MM.1S (cell line): Measurements from ENCODE around the gene ZNF576.

Experiments used
- DNase-seq: peaks from one replicate; pipeline ENCODE4 v3.0.0-alpha.2; 2015
- H2AFZ ChIP-seq: fragments of 300-600 bp; sonication (generic); 2 replicates; pipeline ENCODE4 v1.6.0; 2016; ENCODE audit warnings: antibody characterized with exemption, low read length
- H3F3A ChIP-seq: fragments of 300-600 bp; sonication (generic); 2 replicates; pipeline ENCODE4 v1.6.1; 2016; ENCODE audit warnings: mild to moderate bottlenecking, antibody characterized with exemption, low read length, moderate library complexity, mixed read lengths; ENCODE audit not compliant: insufficient read depth
- H3K27ac ChIP-seq: fragments of 300-600 bp; sonication (generic); 2 replicates; pipeline ENCODE4 v1.5.1; 2016; ENCODE audit warnings: mild to moderate bottlenecking, low read length
- H3K27me3 ChIP-seq: fragments of 300-600 bp; sonication (generic); replicated peaks from 2 replicates; pipeline ENCODE4 v1.6.0; 2016; ENCODE audit warnings: low read length; ENCODE audit not compliant: insufficient read depth
- H3K36me3 ChIP-seq: fragments of 300-600 bp; sonication (generic); replicated peaks from 2 replicates; pipeline ENCODE4 v1.6.1; 2016; ENCODE audit warnings: mild to moderate bottlenecking, low read length, mixed read lengths; ENCODE audit not compliant: insufficient read depth
- H3K4me1 ChIP-seq: fragments of 300-600 bp; sonication (generic); 2 replicates; pipeline ENCODE4 v1.6.1; 2016; ENCODE audit warnings: low read length, mixed read lengths
- H3K4me2 ChIP-seq: fragments of 300-600 bp; sonication (generic); 2 replicates; pipeline ENCODE4 v1.6.0; 2016; ENCODE audit warnings: low read depth, low read length
- H3K4me3 ChIP-seq: fragments of 300-600 bp; sonication (generic); 2 replicates; pipeline ENCODE4 v1.5.1; 2016; ENCODE audit warnings: low read length, mixed read lengths
- H3K79me2 ChIP-seq: fragments of 300-600 bp; sonication (generic); 2 replicates; pipeline ENCODE4 v1.6.1; 2016; ENCODE audit warnings: mixed run types, low read length, mixed read lengths
- H3K9ac ChIP-seq: fragments of 300-600 bp; sonication (generic); 2 replicates; pipeline ENCODE4 v1.6.1; 2016; ENCODE audit warnings: low read length, mixed read lengths
- H3K9me2 ChIP-seq: fragments of 300-600 bp; sonication (generic); replicated peaks from 2 replicates; pipeline ENCODE4 v1.6.1; 2016; ENCODE audit warnings: mild to moderate bottlenecking, low read length, mixed read lengths; ENCODE audit not compliant: insufficient read depth
- H3K9me3 ChIP-seq: fragments of 300-600 bp; sonication (generic); replicated peaks from 2 replicates; pipeline ENCODE4 v1.6.1; 2016; ENCODE audit warnings: mild to moderate bottlenecking, low read length, mixed read lengths; ENCODE audit not compliant: insufficient read depth
- H4K20me1 ChIP-seq: fragments of 300-600 bp; sonication (generic); 2 replicates; pipeline ENCODE4 v1.6.1; 2016; ENCODE audit warnings: mild to moderate bottlenecking, low read length, moderate library complexity, mixed read lengths; ENCODE audit not compliant: insufficient read depth
- CTCF ChIP-seq: fragments of 300-600 bp; sonication (generic); IDR thresholded peaks from 2 replicates; pipeline ENCODE4 v1.5.1; 2016; ENCODE audit warnings: antibody characterized with exemption, low read length, mixed read lengths
- EZH2 ChIP-seq: fragments of 300-600 bp; sonication (generic); optimal IDR thresholded peaks from 2 replicates; pipeline ENCODE3; 2017; ENCODE audit warnings: low read depth, mild to moderate bottlenecking, antibody characterized with exemption, low read length, mixed read lengths
- EZH2phosphoT487 ChIP-seq: fragments of 300-600 bp; sonication (generic); IDR thresholded peaks from 2 replicates; pipeline ENCODE4 v1.6.1; 2018; ENCODE audit warnings: antibody characterized with exemption, low read length

ZNF576 gene

GRCh38 chr19:43640424-43640757 lies 44.0 kb downstream of the ZNF576 start:
- Histone ChIP-seq H3K4me3 (no peak overlapping the region), H3K79me2 (no peaks in the 10 kb centered on the region), H2AFZ (no peak overlapping the region), H3K9me2 (no peaks in the 10 kb centered on the region), H4K20me1 (no peaks in the 10 kb centered on the region), H3F3A (no peaks in the 10 kb centered on the region), H3K4me2 (peak overlapping the region; percentile 45; the same call in 1 of the 2 replicates), H3K36me3 (no peaks in the 10 kb centered on the region), H3K27me3 (peaks cover 38% of the 10 kb centered on the region), H3K27ac (no peak overlapping the region), H3K4me1 (no peaks in the 10 kb centered on the region), H3K9ac (no peak overlapping the region), H3K9me3 (no peaks in the 10 kb centered on the region)
- no peak for TF ChIP-seq EZH2phosphoT487
- TF ChIP-seq CTCF: no peak
- TF ChIP-seq EZH2: no peak
- DNase-seq: no peak

- H3K27me3 ChIP-seq: peaks cover 36% of the 10 kb centered on the region
- H3K9ac ChIP-seq: no peak overlapping the region
- DNase-seq: no peak
- no peak overlapping the region for H2AFZ ChIP-seq
- H3K9me3 ChIP-seq: no peaks in the 10 kb centered on the region
- no peak overlapping the region for H3K27ac ChIP-seq
- H4K20me1 ChIP-seq: no peaks in the 10 kb centered on the region
- no peaks in the 10 kb centered on the region for H3K4me1 ChIP-seq
- no peaks in the 10 kb centered on the region for H3K9me2 ChIP-seq
- no peak overlapping the region for H3K4me3 ChIP-seq
- no peaks in the 10 kb centered on the region for H3K36me3 ChIP-seq
- TF ChIP-seq EZH2phosphoT487: no peak
- no peak for TF ChIP-seq EZH2
- no peak for TF ChIP-seq CTCF
- H3F3A ChIP-seq: no peaks in the 10 kb centered on the region
- no peak overlapping the region for H3K4me2 ChIP-seq
- no peaks in the 10 kb centered on the region for H3K79me2 ChIP-seq
These were observed 44.9 kb downstream of the ZNF576 start for GRCh38 chr19:43641333-43641732.

- TF ChIP-seq EZH2 (no peak), EZH2phosphoT487 (no peak), CTCF (no peak)
- H2AFZ ChIP-seq: no peak overlapping the region
- no peak overlapping the region for H3K27ac ChIP-seq
- H3K4me2 ChIP-seq: no peak overlapping the region
- H3K9me2 ChIP-seq: no peaks in the 10 kb centered on the region
- H3K36me3 ChIP-seq: no peaks in the 10 kb centered on the region
- no peak overlapping the region for H3K4me3 ChIP-seq
- no peaks in the 10 kb centered on the region for H3K79me2 ChIP-seq
- no peaks in the 10 kb centered on the region for H3F3A ChIP-seq
- no peak for DNase-seq
- H3K4me1 ChIP-seq: no peaks in the 10 kb centered on the region
- no peaks in the 10 kb centered on the region for H3K9me3 ChIP-seq
- H3K27me3 ChIP-seq: peaks cover 28% of the 10 kb centered on the region
- H3K9ac ChIP-seq: no peak overlapping the region
- no peaks in the 10 kb centered on the region for H4K20me1 ChIP-seq
These were observed 46.1 kb downstream of the ZNF576 start for GRCh38 chr19:43642531-43642930.
